SH-SY5Y (cell line): Measurements from ENCODE around the gene STMN3.

ENCODE experiments used
- GATA2 ChIP-seq: IDR thresholded peaks from 2 replicates; pipeline ENCODE4 v1.6.1; 2011; ENCODE audit warnings: mild to moderate bottlenecking, low read depth, low read length
- GATA3 ChIP-seq: IDR thresholded peaks from 2 replicates; pipeline ENCODE4 v1.6.1; 2011; ENCODE audit warnings: low read depth, mild to moderate bottlenecking, low read length, moderate library complexity

GRCh38 chr20:63681609-63682142, 28.5 kb upstream of the STMN3 start:
- TF ChIP-seq GATA2 (no peak), GATA3 (no peak)
